B cell (primary cell): ENCODE results near the gene GYG2. TPM values are rescaled to one million over a fixed set of nuclear protein-coding genes. Genes with fewer than 3 reads are reported as not detected.

Source experiments
- ATAC-seq: fragments of 200-7000 bp; cut with Tn5 transposase; one replicate; pipeline ENCODE4 v1.10.0; 2021; ENCODE audit warnings: low read depth, mild to moderate bottlenecking, moderate number of reproducible peaks, moderate library complexity
- CTCF ChIA-PET: fragments of 350-600 bp; sonication (Branson Sonifier 250); formaldehyde crosslinking; loops from one replicate; lab custom pipeline; 2021; ENCODE audit warnings: antibody characterized with exemption, inconsistent platforms; lab: Charles Lee
- POLR2A ChIA-PET: fragments of 350-600 bp; sonication (Branson Sonifier 250); formaldehyde crosslinking; loops from one replicate; lab custom pipeline; 2021; ENCODE audit warnings: antibody characterized with exemption; lab: Charles Lee
- DNase-seq: peaks from one replicate; pipeline ENCODE4 v3.0.0; 2013
- H2AFZ ChIP-seq: 2 replicates; pipeline ENCODE4 v1.6.1; 2012; ENCODE audit warnings: mild to moderate bottlenecking, low read depth, low read length; ENCODE audit not compliant: insufficient read depth, poor library complexity, severe bottlenecking
- H3K27ac ChIP-seq, 2 donors: 1 replicate in 1 of 2; 2 replicates in 1 of 2; pipeline ENCODE4 v1.5.1; 2012 to 2013; ENCODE audit warnings: low read length in 2 of 2, mild to moderate bottlenecking in 2 of 2, moderate library complexity in 1 of 2
- H3K27me3 ChIP-seq, 4 experiments: fragments of 200-600 bp in 1 of 4; sonication (generic) in 1 of 4; replicated peaks in 1 of 4; 1 replicate in 2 of 4; 2 replicates in 2 of 4; pipeline versions ENCODE4 v1.6.1 to v1.7.0; 2013 to 2016; ENCODE audit warnings: low read length in 3 of 4, mild to moderate bottlenecking in 2 of 4, mixed read lengths in 1 of 4, moderate library complexity in 1 of 4; ENCODE audit not compliant: insufficient read depth in 4 of 4, control insufficient read depth in 3 of 4; ENCODE audit errors: control extremely low read depth in 1 of 4
- H3K36me3 ChIP-seq, 2 experiments: replicated peaks in 1 of 2; 1 replicate in 1 of 2; 2 replicates in 1 of 2; pipeline versions ENCODE4 v1.6.1 to v1.7.1; 2013; ENCODE audit warnings: low read length in 1 of 2; ENCODE audit not compliant: insufficient read depth in 2 of 2, control insufficient read depth in 1 of 2; ENCODE audit errors: control extremely low read depth in 1 of 2, extremely low read depth in 1 of 2
- H3K4me1 ChIP-seq, 2 donors: fragments of 200-600 bp in 1 of 2; sonication (generic) in 1 of 2; 1 replicate in 1 of 2; 2 replicates in 1 of 2; pipeline versions ENCODE4 v1.5.1 to v1.6.1; 2013 to 2017; ENCODE audit warnings: low read length in 2 of 2; ENCODE audit not compliant: control insufficient read depth in 2 of 2, insufficient read depth in 2 of 2
- H3K4me2 ChIP-seq: replicated peaks from 2 replicates; pipeline ENCODE3; 2012; ENCODE audit warnings: mild to moderate bottlenecking, low read depth, low read length; ENCODE audit not compliant: poor library complexity, severe bottlenecking
- H3K4me3 ChIP-seq, 5 experiments: fragments of 200-600 bp in 1 of 5; sonication (generic) in 1 of 5; 1 replicate in 3 of 5; 2 replicates in 2 of 5; pipeline versions ENCODE4 v1.5.1 to v1.7.0; 2011 to 2016; ENCODE audit warnings: low read length in 4 of 5, mild to moderate bottlenecking in 4 of 5, low read depth in 2 of 5, control low read depth in 1 of 5, moderate library complexity in 1 of 5; ENCODE audit not compliant: insufficient read depth in 1 of 5; ENCODE audit errors: control extremely low read depth in 1 of 5, extremely low read depth in 1 of 5
- H3K79me2 ChIP-seq: fragments of 200-600 bp; sonication (generic); one replicate; pipeline ENCODE4 v1.6.0; 2016; ENCODE audit warnings: low read length; ENCODE audit not compliant: control insufficient read depth, insufficient read depth
- H3K9ac ChIP-seq: fragments of 200-600 bp; sonication (generic); 2 replicates; pipeline ENCODE4 v1.6.1; 2017; ENCODE audit warnings: mild to moderate bottlenecking, low read length, moderate library complexity
- H3K9me3 ChIP-seq, 3 donors: one replicate each; pipeline versions ENCODE4 v1.6.1 to v1.7.1; 2013; ENCODE audit warnings: low read length in 2 of 3; ENCODE audit not compliant: control insufficient read depth in 2 of 3, insufficient read depth in 1 of 3; ENCODE audit errors: control extremely low read depth in 1 of 3
- H4K20me1 ChIP-seq: 2 replicates; pipeline ENCODE4 v1.6.0; 2012; ENCODE audit warnings: mild to moderate bottlenecking, low read length; ENCODE audit not compliant: insufficient read depth, control insufficient read depth, poor library complexity, severe bottlenecking
- H3K27ac Mint-ChIP-seq: one replicate; pipeline ENCODE4 v1.8.0; 2021; ENCODE audit warnings: mixed read lengths
- H3K27me3 Mint-ChIP-seq: one replicate; pipeline ENCODE4 v1.8.0; 2021; ENCODE audit warnings: mixed read lengths
- H3K4me1 Mint-ChIP-seq: one replicate; pipeline ENCODE4 v1.8.0; 2021; ENCODE audit warnings: mixed read lengths
- H3K4me3 Mint-ChIP-seq: one replicate; pipeline ENCODE4 v1.8.0; 2021; ENCODE audit warnings: mixed read lengths
- H3K9me3 Mint-ChIP-seq: one replicate; pipeline ENCODE4 v1.8.0; 2022; ENCODE audit warnings: mixed read lengths; ENCODE audit not compliant: insufficient read depth
- CTCF ChIP-seq: fragments of 200-600 bp; IDR thresholded peaks from one replicate; pipeline ENCODE4 v1.8.0; 2022; ENCODE audit warnings: antibody characterized with exemption, mild to moderate bottlenecking
- EZH2 ChIP-seq: IDR thresholded peaks from 2 replicates; pipeline ENCODE4 v1.6.1; 2012; ENCODE audit warnings: borderline replicate concordance, low read depth, mild to moderate bottlenecking, moderate library complexity, low read length; ENCODE audit not compliant: insufficient read depth, poor library complexity, severe bottlenecking
- WGBS: methylation state at CpG from one replicate; pipeline ENCODE4 v1.1.5; 2013; ENCODE audit warnings: missing lambda C conversion rate; ENCODE audit not compliant: insufficient coverage; 5-methylcytosine and 5-hydroxymethylcytosine counted together
- intact Hi-C: fragments of 100-400 bp; cut with micrococcal nuclease; formaldehyde crosslinking; loops from one replicate; pipeline ENCODE4 v1.10.0; 2022
- polyA plus RNA-seq: library from polyadenylated mRNA; depleted of rRNA; stranded (reverse); fragments of >200 nt; gene quantifications from 2 replicates; pipeline ENCODE4 v1.2.3, GENCODE V29; 2012
- total RNA-seq, 2 donors: library from RNA; stranded (reverse); fragments of 120-200 nt in 1 of 2; gene quantifications; 1 replicate in 1 of 2; 2 replicates in 1 of 2; pipeline versions ENCODE4 v1.2.3 to v1.2.4, GENCODE V29; 2013 to 2022

The GYG2 gene
- total and polyA plus RNA-seq, 2 donors (not counting 1 experiment from before 2014, with no cell fraction given), result not detected

- ChIA-PET POLR2A (no interaction called here), CTCF (no interaction called here)
- Histone ChIP-seq H3K9me3 (peaks cover 0 to 21% (median 10%) of the 10 kb centered on the region in 3 donors), H3K79me2 (no peaks in the 10 kb centered on the region), H3K4me3 (no peak overlapping the region), H3K9ac (no peak overlapping the region), H4K20me1 (no peaks in the 10 kb centered on the region), H3K36me3 (no peaks in the 10 kb centered on the region), H2AFZ (no peak overlapping the region), H3K27me3 (no peaks in the 10 kb centered on the region), H3K27ac (no peak overlapping the region), H3K4me1 (peaks cover 0 to 1% of the 10 kb centered on the region in 2 donors), H3K4me2 (no peak overlapping the region)
- WGBS, result no CpG with 5 or more reads among the region's 1 CpG
- Mint-ChIP-seq H3K27me3 (no peaks in the 10 kb centered on the region), H3K27ac (no peak overlapping the region), H3K9me3 (no peaks in the 10 kb centered on the region), H3K4me3 (no peak overlapping the region), H3K4me1 (peaks cover 8% of the 10 kb centered on the region)
- no peak for DNase-seq
- intact Hi-C loops, result no loop called here
- no peak for TF ChIP-seq CTCF
- no peak for TF ChIP-seq EZH2
- ATAC-seq, result no peak
These were observed 74.1 kb downstream of the GYG2 start for GRCh38 chrX:2902841-2903240.

- Histone ChIP-seq H3K36me3 (no peaks in the 10 kb centered on the region), H3K4me2 (no peak overlapping the region), H2AFZ (no peak overlapping the region), H3K4me3 (no peak overlapping the region), H3K27me3 (no peaks in the 10 kb centered on the region), H3K79me2 (no peaks in the 10 kb centered on the region), H3K9ac (no peak overlapping the region), H3K9me3 (peaks cover 0 to 21% (median 10%) of the 10 kb centered on the region in 3 donors), H3K27ac (no peak overlapping the region), H3K4me1 (no peaks in the 10 kb centered on the region), H4K20me1 (no peaks in the 10 kb centered on the region)
- ChIA-PET POLR2A (no interaction called here), CTCF (no interaction called here)
- TF ChIP-seq CTCF, result no peak
- no peak for TF ChIP-seq EZH2
- Mint-ChIP-seq H3K27me3 (no peaks in the 10 kb centered on the region), H3K4me1 (peaks cover 4% of the 10 kb centered on the region), H3K27ac (no peak overlapping the region), H3K9me3 (no peaks in the 10 kb centered on the region), H3K4me3 (no peak overlapping the region)
- no CpG with 5 or more reads among the region's 2 CpGs for WGBS
- ATAC-seq (no peak), DNase-seq (no peak)
- intact Hi-C loops, result no loop called here
These were observed 74.6 kb downstream of the GYG2 start for GRCh38 chrX:2903366-2903765.
